H1 (cell line): ENCODE results near the gene SMIM41. TPM values are rescaled to one million over a fixed set of nuclear protein-coding genes. Genes with fewer than 3 reads are reported as not detected.

Experiments
- CTCF ChIA-PET: fragments of 300-600 bp; sonication (Branson Sonifier 250); formaldehyde crosslinking; loops from one replicate; lab custom pipeline; 2021; ENCODE audit not compliant: partially characterized antibody; lab: Charles Lee
- POLR2A ChIA-PET: fragments of 300-600 bp; sonication (Branson Sonifier 250); formaldehyde crosslinking; loops from one replicate; lab custom pipeline; 2021; ENCODE audit warnings: inconsistent platforms; ENCODE audit not compliant: partially characterized antibody; lab: Charles Lee
- DNase-seq, 2 experiments: peaks; one replicate each; pipeline versions ENCODE4 v3.0.0 to v3.0.0-alpha.2; 2010 to 2022; ENCODE audit warnings: low spot score in 2 of 2, low read depth in 1 of 2, mixed read lengths in 1 of 2
- FAIRE-seq: peaks from 2 replicates; lab custom pipeline; 2011; peaks lifted over from hg19 to GRCh38; lab: Jason Lieb, UNC
- H2AFZ ChIP-seq: 2 replicates; pipeline ENCODE4 v1.8.1; 2012; ENCODE audit warnings: low read length, inconsistent platforms
- H2AK5ac ChIP-seq: 2 replicates; pipeline ENCODE4 v1.6.1; 2013; ENCODE audit warnings: low read depth, low read length
- H2BK120ac ChIP-seq: replicated peaks from 2 replicates; pipeline ENCODE3; 2013; ENCODE audit warnings: low read depth, low read length, inconsistent platforms
- H2BK12ac ChIP-seq: 2 replicates; pipeline ENCODE4 v1.6.1; 2013; ENCODE audit warnings: low read depth, low read length
- H2BK15ac ChIP-seq: 2 replicates; pipeline ENCODE4 v1.6.1; 2013; ENCODE audit warnings: low read length
- H2BK20ac ChIP-seq: 2 replicates; pipeline ENCODE4 v1.6.1; 2013; ENCODE audit warnings: low read length
- H2BK5ac ChIP-seq: 2 replicates; pipeline ENCODE4 v1.6.1; 2013; ENCODE audit warnings: low read depth, low read length
- H3K14ac ChIP-seq: 2 replicates; pipeline ENCODE4 v1.6.1; 2013; ENCODE audit warnings: inconsistent platforms; ENCODE audit not compliant: insufficient read length
- H3K18ac ChIP-seq: 2 replicates; pipeline ENCODE4 v1.6.1; 2013; ENCODE audit warnings: low read length; ENCODE audit errors: extremely low read depth
- H3K23ac ChIP-seq: 2 replicates; pipeline ENCODE4 v1.6.1; 2013; ENCODE audit warnings: inconsistent platforms; ENCODE audit not compliant: insufficient read length
- H3K23me2 ChIP-seq: 2 replicates; pipeline ENCODE4 v1.6.1; 2013; ENCODE audit warnings: low read depth, low read length
- H3K27ac ChIP-seq: 2 replicates; pipeline ENCODE4 v1.6.1; 2011; ENCODE audit warnings: low read depth, low read length, inconsistent platforms
- H3K27me3 ChIP-seq, 4 experiments: replicated peaks in 1 of 4; 1 replicate in 1 of 4; 2 replicates in 3 of 4; pipeline versions ENCODE4 v1.6.1 to v1.8.1; 2011 to 2013; ENCODE audit warnings: low read length in 3 of 4, mild to moderate bottlenecking in 3 of 4, inconsistent platforms in 2 of 4, mixed read lengths in 2 of 4, moderate library complexity in 1 of 4; ENCODE audit not compliant: control insufficient read depth in 3 of 4, insufficient read depth in 3 of 4; ENCODE audit errors: extremely low read depth in 1 of 4
- H3K36me3 ChIP-seq, 4 experiments: 2 replicates each; pipeline versions ENCODE4 v1.6.1 to v1.8.1; 2011 to 2013; ENCODE audit warnings: mild to moderate bottlenecking in 4 of 4, low read length in 3 of 4, moderate library complexity in 2 of 4, control low read depth in 1 of 4, inconsistent platforms in 1 of 4; ENCODE audit not compliant: insufficient read depth in 4 of 4, control insufficient read depth in 2 of 4
- H3K4ac ChIP-seq: replicated peaks from 2 replicates; pipeline ENCODE3; 2013; ENCODE audit warnings: low read length, low read depth, mixed read lengths, inconsistent platforms; ENCODE audit not compliant: insufficient read length
- H3K4me1 ChIP-seq, 4 experiments: replicated peaks in 1 of 4; 1 replicate in 1 of 4; 2 replicates in 3 of 4; pipeline versions ENCODE4 v1.6.1 to v1.8.1; 2011 to 2013; ENCODE audit warnings: low read length in 3 of 4, inconsistent platforms in 2 of 4, mixed read lengths in 1 of 4; ENCODE audit not compliant: insufficient read depth in 4 of 4, control insufficient read depth in 3 of 4
- H3K4me2 ChIP-seq, 2 experiments: 2 replicates each; pipeline versions ENCODE4 v1.6.1 to v1.8.1; 2011 to 2013; ENCODE audit warnings: low read depth in 2 of 2, low read length in 2 of 2, control low read depth in 1 of 2, inconsistent platforms in 1 of 2, mild to moderate bottlenecking in 1 of 2; ENCODE audit not compliant: insufficient read depth in 1 of 2
- H3K4me3 ChIP-seq, 4 experiments: fragments of 200-600, 300-600 bp in 1 of 4; sonication (generic), shearing (Covaris generic), sonication (Bioruptor Twin) in 1 of 4; 2 replicates each; pipeline versions ENCODE4 v1.5.1 to v1.8.1; 2011 to 2016; ENCODE audit warnings: low read length in 4 of 4, low read depth in 3 of 4, control low read depth in 2 of 4, inconsistent platforms in 2 of 4, mild to moderate bottlenecking in 2 of 4, mixed read lengths in 1 of 4, moderate library complexity in 1 of 4; ENCODE audit not compliant: insufficient read depth in 2 of 4; ENCODE audit errors: extremely low read depth in 1 of 4
- H3K56ac ChIP-seq: replicated peaks from 2 replicates; pipeline ENCODE3; 2013; ENCODE audit warnings: low read depth, mild to moderate bottlenecking, mixed read lengths, low read length, inconsistent platforms; ENCODE audit not compliant: insufficient read length
- H3K79me1 ChIP-seq: 2 replicates; pipeline ENCODE4 v1.6.1; 2013; ENCODE audit warnings: low read depth, low read length, control low read depth
- H3K79me2 ChIP-seq, 2 experiments: 2 replicates each; pipeline versions ENCODE4 v1.6.1 to v1.8.1; 2012 to 2013; ENCODE audit warnings: low read length in 2 of 2, mild to moderate bottlenecking in 2 of 2, inconsistent platforms in 1 of 2; ENCODE audit not compliant: insufficient read depth in 2 of 2, control insufficient read depth in 1 of 2
- H3K9ac ChIP-seq, 4 experiments: replicated peaks in 1 of 4; 1 replicate in 1 of 4; 2 replicates in 3 of 4; pipeline versions ENCODE4 v1.6.1 to v1.8.1; 2011 to 2013; ENCODE audit warnings: low read depth in 3 of 4, low read length in 3 of 4, control low read depth in 2 of 4, mild to moderate bottlenecking in 2 of 4, moderate library complexity in 2 of 4, inconsistent platforms in 1 of 4; ENCODE audit errors: extremely low read depth in 1 of 4
- H3K9me3 ChIP-seq, 2 experiments: 2 replicates each; pipeline versions ENCODE4 v1.6.1 to v1.8.1; 2012 to 2013; ENCODE audit warnings: mild to moderate bottlenecking in 2 of 2, moderate library complexity in 2 of 2, control low read depth in 1 of 2, inconsistent platforms in 1 of 2, low read depth in 1 of 2, low read length in 1 of 2, mixed read lengths in 1 of 2; ENCODE audit not compliant: insufficient read depth in 2 of 2
- H4K20me1 ChIP-seq, 2 experiments: replicated peaks in 1 of 2; 2 replicates each; pipeline versions ENCODE3 to v1.8.1; 2011 to 2013; ENCODE audit warnings: inconsistent platforms in 2 of 2, low read length in 2 of 2, mild to moderate bottlenecking in 1 of 2; ENCODE audit not compliant: insufficient read depth in 2 of 2, control insufficient read depth in 1 of 2
- H4K5ac ChIP-seq: 2 replicates; pipeline ENCODE4 v1.6.1; 2013; ENCODE audit warnings: low read length, low read depth, mixed read lengths, inconsistent platforms; ENCODE audit not compliant: insufficient read length
- H4K8ac ChIP-seq: 2 replicates; pipeline ENCODE4 v1.8.0; 2013; ENCODE audit warnings: mild to moderate bottlenecking, moderate library complexity, low read length, inconsistent platforms; ENCODE audit not compliant: insufficient read depth; ENCODE audit errors: extremely low read depth
- H4K91ac ChIP-seq: replicated peaks from 2 replicates; pipeline ENCODE3; 2013; ENCODE audit warnings: low read length, mixed read lengths, inconsistent platforms; ENCODE audit not compliant: insufficient read length
- ASH2L ChIP-seq: fragments of 200-600, 300-600 bp; sonication (generic); IDR thresholded peaks from one replicate; pipeline ENCODE4 v1.7.1; 2017; ENCODE audit warnings: low read length
- ATF3 ChIP-seq: IDR thresholded peaks from 2 replicates; pipeline ENCODE4 v1.6.1; 2011; ENCODE audit warnings: low read depth, mild to moderate bottlenecking, low read length; ENCODE audit not compliant: insufficient read depth
- BACH1 ChIP-seq: IDR thresholded peaks from 2 replicates; pipeline ENCODE4 v1.6.1; 2012; ENCODE audit warnings: low read length, improper control_type of control experiment
- BRCA1 ChIP-seq: IDR thresholded peaks from 2 replicates; pipeline ENCODE4 v1.6.1; 2012; ENCODE audit warnings: low read depth, low read length, improper control_type of control experiment
- EP300 ChIP-seq, 2 experiments: IDR thresholded peaks; 1 replicate in 1 of 2; 2 replicates in 1 of 2; pipeline ENCODE4 v1.6.1; 2011 to 2012; ENCODE audit warnings: low read depth in 2 of 2, low read length in 2 of 2, mild to moderate bottlenecking in 2 of 2, borderline replicate concordance in 1 of 2, inconsistent platforms in 1 of 2, moderate library complexity in 1 of 2
- JUN ChIP-seq: IDR thresholded peaks from 2 replicates; pipeline ENCODE4 v1.6.1; 2011; ENCODE audit warnings: low read depth, mild to moderate bottlenecking, improper control_type of control experiment, low read length
- POLR2A ChIP-seq, 2 experiments: IDR thresholded peaks; 1 replicate in 1 of 2; 2 replicates in 1 of 2; pipeline ENCODE4 v1.6.1; 2011; ENCODE audit warnings: low read depth in 2 of 2, low read length in 2 of 2, mild to moderate bottlenecking in 2 of 2; ENCODE audit errors: control extremely low read depth in 1 of 2
- SAP30 ChIP-seq: fragments of 300-600 bp; sonication (generic); IDR thresholded peaks from 2 replicates; pipeline ENCODE4 v1.7.1; 2012; ENCODE audit warnings: low read length, moderate library complexity, mild to moderate bottlenecking, inconsistent platforms; ENCODE audit not compliant: insufficient read depth, insufficient replicate concordance
- SIRT6 ChIP-seq: IDR thresholded peaks from one replicate; pipeline ENCODE4 v1.7.1; 2012; ENCODE audit warnings: low read length, inconsistent platforms
- SUZ12 ChIP-seq: fragments of 200-600 bp; sonication (generic); IDR thresholded peaks from 2 replicates; pipeline ENCODE4 v1.6.1; 2012; ENCODE audit warnings: mild to moderate bottlenecking, inconsistent platforms, low read length, moderate library complexity, mixed read lengths
- TEAD4 ChIP-seq: IDR thresholded peaks from 2 replicates; pipeline ENCODE4 v1.6.1; 2012; ENCODE audit warnings: low read depth, low read length, inconsistent platforms, mixed read lengths
- WGBS, 2 experiments: shearing (Covaris generic) in 1 of 2; methylation state at CpG; one replicate each; pipeline versions ENCODE4 v1.1.6 to v1.1.7; 2013 to 2015; ENCODE audit warnings: low lambda C conversion rate in 2 of 2, mixed read lengths in 2 of 2, inconsistent platforms in 1 of 2, low coverage in 1 of 2, missing lambda C conversion rate in 1 of 2; ENCODE audit not compliant: insufficient replicate concordance in 2 of 2, insufficient coverage in 1 of 2, insufficient read length in 1 of 2; ENCODE audit errors: extremely low coverage in 1 of 2, missing lambda C conversion rate in 1 of 2; 5-methylcytosine and 5-hydroxymethylcytosine counted together
- polyA plus RNA-seq, 7 experiments: library from polyadenylated mRNA; depleted of rRNA in 3 of 7; stranded (reverse) in 5 of 7; unstranded in 2 of 7; fragments of >200 nt in 5 of 7; fragments of 200-250 nt in 2 of 7; gene quantifications; 1 replicate in 5 of 7; 2 replicates in 1 of 7; 4 replicates in 1 of 7; pipeline versions ENCODE4 v1.2.1 to v1.2.3, GENCODE V29; 2011 to 2013; ENCODE audit warnings: missing spikeins in 2 of 7, mixed read lengths in 2 of 7
- total RNA-seq: library from RNA; stranded (reverse); fragmentation: NEBNext Ultra II Directional; extraction: Animal tissue kit (Norgen Biotek cat#: 25700); gene quantifications from 2 replicates; pipeline ENCODE4 v1.2.1, GENCODE V29; 2021

Gene SMIM41
- total and polyA plus RNA-seq, 2 of the 8 experiments (the other 6 are each of a cell fraction or from before 2014, with no cell fraction given): 0.28 to 0.98 TPM

- Histone ChIP-seq H3K79me2 (peaks cover 0 to 7% of the 10 kb centered on the region in 2 experiments; a peak in 2 of 4 replicates), H3K27ac (no peak overlapping the region), H3K27me3 (peaks cover 0 to 14% (median 1%) of the 10 kb centered on the region in 4 experiments; a peak in 5 of 7 replicates), H2BK12ac (no peak overlapping the region), H2AFZ (no peak overlapping the region), H3K79me1 (peaks cover 11% of the 10 kb centered on the region), H3K56ac (no peak overlapping the region), H2BK120ac (no peak overlapping the region), H4K8ac (no peak overlapping the region), H3K14ac (no peak overlapping the region), H2AK5ac (no peak overlapping the region), H3K4me3 (no peak overlapping the region), H3K4ac (no peak overlapping the region), H2BK5ac (no peak overlapping the region), H4K20me1 (peaks cover 3 to 28% of the 10 kb centered on the region in 2 experiments), H3K4me2 (no peak overlapping the region), H3K9me3 (no peaks in the 10 kb centered on the region), H4K5ac (no peak overlapping the region), H3K4me1 (peaks cover 5 to 37% (median 14%) of the 10 kb centered on the region in 4 experiments; a peak in 6 of 7 replicates), H3K9ac (no peak overlapping the region), H2BK15ac (no peak overlapping the region), H4K91ac (no peak overlapping the region), H3K23ac (no peak overlapping the region), H3K18ac (no peak overlapping the region), H3K23me2 (peaks cover 8% of the 10 kb centered on the region; the same call in 1 of the 2 replicates), H2BK20ac (no peak overlapping the region), H3K36me3 (peaks cover 10 to 33% (median 19%) of the 10 kb centered on the region in 4 experiments)
- FAIRE-seq (no peak), DNase-seq (no peak)
- WGBS, 2 experiments: 90% methylated on average over 3 of the region's 3 CpGs; no CpG with 5 or more reads in 1 of the 2 experiments
- ChIA-PET CTCF (interaction anchor here (0.8 to 34.1 kb wide), 6 partner anchors 11 to 88 kb away, joined by 3 to 1022 read pairs (median 9); partner anchors contain the start of gene ATG101), POLR2A (interaction anchor here (1.2 to 7.7 kb wide), 4 partner anchors 38 to 65 kb away, joined by 3 to 82 read pairs (median 6); no protein-coding TSS in a partner anchor)
- no peak for TF ChIP-seq ASH2L
- TF ChIP-seq JUN: no peak
- TF ChIP-seq BACH1: no peak
- TF ChIP-seq ATF3: no peak
- TF ChIP-seq TEAD4: no peak
- TF ChIP-seq POLR2A (IDR thresholded peaks at IDR 0.05; ENCODE audit: control extremely low read depth in 1 of 2, low read depth in 2 of 2, low read length in 2 of 2): no peak
- no peak for TF ChIP-seq SAP30
- TF ChIP-seq SUZ12: no peak
- TF ChIP-seq EP300 (IDR thresholded peaks at IDR 0.05; ENCODE audit: borderline replicate concordance in 1 of 2, low read depth in 2 of 2, low read length in 2 of 2): no peak
- TF ChIP-seq SIRT6: no peak
- TF ChIP-seq BRCA1: no peak
Measured at GRCh38 chr12:52078276-52078675, 1.2 kb upstream of the SMIM41 start.
